Prostate gland (tissue), 2 donors: ENCODE results near the gene GLG1. TPM values are rescaled to one million over a fixed set of nuclear protein-coding genes. Genes with fewer than 3 reads are reported as not detected.

ENCODE experiments used
- DNase-seq: peaks from one replicate; pipeline ENCODE4 v3.0.0-alpha.2; 2019; ENCODE audit warnings: low spot score
- H3K27ac ChIP-seq, 2 donors: fragments of 200-600 bp; sonication (generic); 2 replicates each; pipeline ENCODE4 v1.5.1; 2017 to 2019
- H3K27me3 ChIP-seq: fragments of 200-600 bp; sonication (generic); replicated peaks from 2 replicates; pipeline ENCODE4 v1.5.1; 2019; ENCODE audit not compliant: insufficient read depth
- H3K36me3 ChIP-seq, 2 donors: fragments of 200-600 bp; sonication (generic); 1 replicate in 1 of 2; 2 replicates in 1 of 2; pipeline versions ENCODE4 v1.5.1 to v1.8.1; 2017 to 2019
- H3K4me1 ChIP-seq: fragments of 200-600 bp; sonication (generic); replicated peaks from 2 replicates; pipeline ENCODE4 v1.5.1; 2019
- H3K4me3 ChIP-seq, 2 donors: fragments of 200-600 bp; sonication (generic); 2 replicates each; pipeline ENCODE4 v1.5.1; 2017 to 2019
- H3K9me3 ChIP-seq: fragments of 200-600 bp; sonication (generic); 2 replicates; pipeline ENCODE4 v1.5.1; 2017
- POLR2A ChIP-seq: fragments of 450-650 bp; IDR thresholded peaks from one replicate; pipeline ENCODE4 v1.6.1; 2016; ENCODE audit warnings: antibody characterized with exemption, mild to moderate bottlenecking
- POLR2AphosphoS5 ChIP-seq: sonication (generic); formaldehyde crosslinking; IDR thresholded peaks from one replicate; pipeline ENCODE4 v1.6.1; 2017; ENCODE audit warnings: antibody characterized with exemption
- WGBS: methylation state at CpG from one replicate; pipeline ENCODE4 v1.1.5; 2018; 5-methylcytosine and 5-hydroxymethylcytosine counted together
- intact Hi-C: fragments of 100-400 bp; cut with DNase I; formaldehyde crosslinking; loops from one replicate; pipeline ENCODE4 v1.14.2; 2022
- total RNA-seq, 2 donors: library from RNA; depleted of rRNA; stranded (reverse); fragments of >200 nt; gene quantifications; one replicate each; pipeline ENCODE4 v1.1.0, GENCODE V29; 2016
- TF ChIP-seq, protein P1 (sequence below), 4 experiments: fragments of 200-600 bp in 2 of 4; fragments of 450-650 bp in 2 of 4; sonication (generic) in 2 of 4; IDR thresholded peaks; 1 replicate in 3 of 4; 2 replicates in 1 of 4; pipeline ENCODE4 v1.5.1; 2016 to 2019; ENCODE audit warnings: antibody characterized with exemption in 4 of 4, mild to moderate bottlenecking in 2 of 4, moderate library complexity in 2 of 4

The GLG1 gene
- total RNA-seq, 2 donors from 2014 or later = 135 to 189 TPM

DNA sequence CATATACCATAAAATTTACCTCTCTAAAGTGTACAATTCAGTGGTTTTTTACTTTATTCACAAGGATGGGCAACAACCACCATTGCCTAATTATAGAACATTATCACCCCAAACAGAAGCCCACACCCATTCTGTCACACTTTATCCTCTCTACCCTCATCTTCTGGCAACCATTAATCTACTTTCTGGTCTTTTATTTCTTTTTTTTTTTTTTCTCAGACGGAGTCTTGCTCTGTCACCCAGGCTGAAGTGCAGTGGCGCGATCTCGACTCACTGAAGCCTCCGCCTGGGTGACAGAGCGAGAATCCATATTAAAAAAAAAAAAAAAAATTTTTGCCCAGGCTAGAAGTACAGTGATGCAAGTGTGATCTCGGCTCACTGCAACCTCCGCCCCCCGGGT lies 95.0 kb downstream of the GLG1 start:
- no peaks in the 10 kb centered on the region for H3K36me3 ChIP-seq
- H3K27me3 ChIP-seq = no peaks in the 10 kb centered on the region
- DNase-seq = no peak
- WGBS = 86% methylated on average over 9 of the region's 9 CpGs
- no peaks in the 10 kb centered on the region for H3K9me3 ChIP-seq
- H3K4me1 ChIP-seq = no peaks in the 10 kb centered on the region
- TF ChIP-seq, protein P1, sequence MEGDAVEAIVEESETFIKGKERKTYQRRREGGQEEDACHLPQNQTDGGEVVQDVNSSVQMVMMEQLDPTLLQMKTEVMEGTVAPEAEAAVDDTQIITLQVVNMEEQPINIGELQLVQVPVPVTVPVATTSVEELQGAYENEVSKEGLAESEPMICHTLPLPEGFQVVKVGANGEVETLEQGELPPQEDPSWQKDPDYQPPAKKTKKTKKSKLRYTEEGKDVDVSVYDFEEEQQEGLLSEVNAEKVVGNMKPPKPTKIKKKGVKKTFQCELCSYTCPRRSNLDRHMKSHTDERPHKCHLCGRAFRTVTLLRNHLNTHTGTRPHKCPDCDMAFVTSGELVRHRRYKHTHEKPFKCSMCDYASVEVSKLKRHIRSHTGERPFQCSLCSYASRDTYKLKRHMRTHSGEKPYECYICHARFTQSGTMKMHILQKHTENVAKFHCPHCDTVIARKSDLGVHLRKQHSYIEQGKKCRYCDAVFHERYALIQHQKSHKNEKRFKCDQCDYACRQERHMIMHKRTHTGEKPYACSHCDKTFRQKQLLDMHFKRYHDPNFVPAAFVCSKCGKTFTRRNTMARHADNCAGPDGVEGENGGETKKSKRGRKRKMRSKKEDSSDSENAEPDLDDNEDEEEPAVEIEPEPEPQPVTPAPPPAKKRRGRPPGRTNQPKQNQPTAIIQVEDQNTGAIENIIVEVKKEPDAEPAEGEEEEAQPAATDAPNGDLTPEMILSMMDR (IDR thresholded peaks at IDR 0.05) = no peak
- TF ChIP-seq POLR2AphosphoS5 = no peak
- no peak for TF ChIP-seq POLR2A
- H3K4me3 ChIP-seq = no peak overlapping the region
- intact Hi-C loops = no loop called here
- no peak overlapping the region for H3K27ac ChIP-seq

DNA sequence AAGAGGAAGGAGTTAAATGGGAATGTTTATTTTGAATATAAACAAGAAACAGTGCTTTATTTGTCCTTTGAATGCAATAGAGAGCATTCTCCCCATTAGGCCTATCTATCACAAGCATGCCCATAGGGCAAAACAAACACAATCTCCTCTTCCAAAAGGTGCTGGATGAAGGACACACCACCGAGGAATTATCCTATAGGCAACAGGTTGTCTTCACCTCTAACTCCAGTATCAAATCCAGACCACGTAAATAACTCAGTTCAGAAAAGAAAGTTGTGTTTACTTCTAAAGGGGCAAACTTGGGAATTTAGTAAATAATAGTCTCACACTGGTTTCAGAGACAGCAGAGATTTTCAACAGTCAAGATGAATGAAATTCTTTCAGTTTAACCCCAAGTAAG lies 101.9 kb downstream of the GLG1 start:
- TF ChIP-seq, protein P1 (IDR thresholded peaks at IDR 0.05) = no peak
- TF ChIP-seq POLR2A = no peak
- no peak for TF ChIP-seq POLR2AphosphoS5
- Histone ChIP-seq H3K27me3 (no peaks in the 10 kb centered on the region), H3K9me3 (no peaks in the 10 kb centered on the region), H3K4me3 (no peak overlapping the region), H3K27ac (no peak overlapping the region), H3K36me3 (no peaks in the 10 kb centered on the region), H3K4me1 (no peaks in the 10 kb centered on the region)
- intact Hi-C loops = no loop called here
- no peak for DNase-seq
- WGBS = 72% methylated on average over 2 of the region's 2 CpGs

DNA sequence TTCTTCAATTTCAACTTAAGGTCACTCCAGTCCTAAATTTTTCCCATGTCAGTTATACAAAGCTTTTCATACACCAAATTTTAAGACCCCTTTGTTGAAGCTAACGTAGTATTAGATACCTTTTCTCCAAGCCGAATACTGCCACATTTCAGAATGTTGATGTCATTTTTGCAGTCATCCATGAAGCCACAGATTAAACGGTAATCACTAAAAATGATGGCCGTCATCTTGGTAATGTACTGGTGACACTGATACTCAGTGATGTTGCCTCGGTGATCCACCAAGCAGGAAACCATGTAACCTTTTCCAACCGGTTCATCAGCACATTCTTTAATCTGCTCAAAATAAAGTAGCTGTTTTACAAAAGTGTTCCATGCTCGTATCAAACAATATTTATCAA lies 103.5 kb downstream of the GLG1 start:
- no peaks in the 10 kb centered on the region for H3K36me3 ChIP-seq
- no peaks in the 10 kb centered on the region for H3K4me1 ChIP-seq
- no peak overlapping the region for H3K4me3 ChIP-seq
- TF ChIP-seq POLR2A (no peak), POLR2AphosphoS5 (no peak)
- TF ChIP-seq, protein P1 (IDR thresholded peaks at IDR 0.05) = no peak
- no peak overlapping the region for H3K27ac ChIP-seq
- 86% methylated on average over 7 of the region's 7 CpGs for WGBS
- intact Hi-C loops = no loop called here
- DNase-seq = no peak
- no peaks in the 10 kb centered on the region for H3K27me3 ChIP-seq
- no peaks in the 10 kb centered on the region for H3K9me3 ChIP-seq

DNA sequence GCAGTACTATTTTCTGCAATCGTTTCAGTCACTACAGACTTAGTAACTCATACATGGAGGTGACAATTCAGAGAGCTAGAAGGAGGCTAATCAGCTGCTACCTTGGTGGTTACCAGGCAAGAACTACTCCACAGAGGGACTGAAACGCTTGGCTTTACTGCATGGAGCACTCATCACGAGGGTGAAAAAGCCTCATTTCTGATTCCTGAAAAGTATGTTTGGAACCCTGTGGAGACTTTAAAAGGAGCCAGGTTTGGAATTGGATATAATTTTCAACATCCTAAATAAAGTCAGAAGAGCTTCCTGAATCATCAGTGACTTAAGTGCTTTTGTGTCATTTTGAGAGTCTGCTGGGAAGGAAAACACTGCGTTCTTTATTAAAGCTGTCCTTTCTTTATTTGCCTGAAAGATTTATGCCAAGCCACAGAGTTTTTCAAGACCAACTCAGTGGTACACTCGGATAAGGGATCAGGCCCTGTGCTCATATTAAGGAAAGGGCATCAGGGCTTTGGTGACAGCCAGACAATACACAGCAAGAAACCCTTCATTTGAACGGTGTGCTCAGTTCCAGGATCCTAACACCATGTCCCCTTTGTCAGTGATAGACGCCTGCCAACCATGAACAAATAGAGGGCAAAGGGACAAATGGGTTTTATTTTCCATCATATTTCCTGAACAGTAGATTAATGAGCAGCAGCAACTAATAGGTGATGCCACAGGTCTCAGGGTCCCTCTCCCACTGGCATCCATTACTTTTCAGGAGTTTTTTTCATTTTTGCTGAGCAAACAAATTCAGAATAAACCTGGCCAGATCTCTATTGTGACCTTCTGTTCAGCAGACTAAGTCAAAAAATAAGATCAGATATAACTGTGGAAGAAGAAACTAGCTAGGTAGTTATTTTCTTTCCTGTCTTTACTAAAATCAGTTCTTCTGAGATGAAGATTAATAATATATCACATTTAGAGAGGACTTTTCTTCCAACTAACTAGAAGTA lies 105.1 kb downstream of the GLG1 start:
- peak overlapping the region in 1 of 2 donors; percentile 48 for H3K27ac ChIP-seq
- no peak overlapping the region for H3K4me3 ChIP-seq

More for the DNA sequence above, 105.1 kb downstream of the GLG1 start:
- TF ChIP-seq, protein P1 (IDR thresholded peaks at IDR 0.05) = no peak
- no peak for TF ChIP-seq POLR2AphosphoS5
- no peak for TF ChIP-seq POLR2A
- no peaks in the 10 kb centered on the region for H3K27me3 ChIP-seq
- intact Hi-C loops = no loop called here
- DNase-seq = no peak
- no peaks in the 10 kb centered on the region for H3K36me3 ChIP-seq
- 22% methylated on average over 7 of the region's 7 CpGs for WGBS
- no peaks in the 10 kb centered on the region for H3K9me3 ChIP-seq
- H3K4me1 ChIP-seq = no peaks in the 10 kb centered on the region
